OCI-LY1 (cell line): Measurements from ENCODE around the gene DYTN.

Source experiments
- CTCF ChIP-seq: fragments of 200-600 bp; sonication (generic), shearing (Covaris generic); IDR thresholded peaks from 2 replicates; pipeline ENCODE4 v1.5.1; 2017; ENCODE audit warnings: mild to moderate bottlenecking, antibody characterized with exemption, low read length, moderate library complexity, mixed read lengths
- EZH2 ChIP-seq: fragments of 200-600 bp; sonication (generic), shearing (Covaris generic); IDR thresholded peaks from 2 replicates; pipeline ENCODE4 v1.8.0; 2017; ENCODE audit warnings: borderline replicate concordance, mixed run types, mild to moderate bottlenecking, antibody characterized with exemption, low read length, moderate library complexity, mixed read lengths

DNA sequence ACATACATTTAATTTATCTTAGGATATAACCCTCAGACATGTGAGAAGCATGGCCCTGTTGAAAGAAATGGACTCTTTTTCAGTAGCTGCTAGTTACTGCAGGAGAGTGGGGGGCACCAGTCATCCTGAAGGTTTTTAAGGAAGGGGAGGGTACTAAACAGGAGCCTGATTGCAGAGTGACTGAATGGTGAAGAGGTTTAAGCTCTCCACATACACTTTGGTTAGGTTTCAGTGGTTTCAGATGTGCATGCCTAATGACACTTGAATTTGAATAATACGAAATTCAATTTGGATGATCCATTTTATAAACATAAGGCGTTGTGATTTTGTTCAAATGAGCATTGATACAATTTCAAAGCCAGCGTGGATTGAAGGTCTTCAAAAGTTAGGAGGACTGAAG lies 86.9 kb downstream of the DYTN start:
- no peak for TF ChIP-seq CTCF
- no peak for TF ChIP-seq EZH2
